A549 (cell line): ENCODE data around the gene DDR1. TPM values are rescaled to one million over a fixed set of nuclear protein-coding genes. Genes with fewer than 3 reads are reported as not detected.

ENCODE experiments used
- ATAC-seq, 2 experiments: fragments of 200-7000 bp in 1 of 2; fragments of >200 bp in 1 of 2; cut with Nextera tagmentation in 1 of 2; cut with Tn5 transposase in 1 of 2; 3 replicates each; pipeline versions ENCODE4 v1.8.0 to v1.9.1; 2018 to 2020; ENCODE audit warnings: mild to moderate bottlenecking in 1 of 2, moderate library complexity in 1 of 2
- CTCF ChIA-PET: fragments of 300-600 bp; sonication (Branson Sonifier 250); formaldehyde crosslinking; extraction: SDS; loops from one replicate; lab custom pipeline; 2021; ENCODE audit warnings: antibody characterized with exemption, inconsistent platforms; lab: Yijun Ruan, JAX
- POLR2A ChIA-PET: fragments of 350-600 bp; formaldehyde crosslinking; extraction: SDS; loops from one replicate; lab custom pipeline; 2021; ENCODE audit warnings: antibody characterized with exemption, inconsistent platforms; lab: Yijun Ruan, JAX
- DNase-seq, 2 experiments: peaks; one replicate each; pipeline versions ENCODE4 v3.0.0 to v3.0.0-alpha.2; 2011 to 2016; ENCODE audit warnings: low read depth in 1 of 2, low spot score in 1 of 2
- FAIRE-seq: peaks from 2 replicates; lab custom pipeline; 2011; peaks lifted over from hg19 to GRCh38; lab: Jason Lieb, UNC
- H3K27ac ChIP-seq, 2 experiments: fragments of >200 bp; sonication (Bioruptor Twin); formaldehyde crosslinking; 3 replicates each; pipeline ENCODE4 v1.5.1; 2016 to 2017
- H3K4me1 ChIP-seq: fragments of >200 bp; sonication (Bioruptor Twin); formaldehyde crosslinking; 3 replicates; pipeline ENCODE4 v1.6.1; 2016
- H3K4me2 ChIP-seq: fragments of >200 bp; sonication (Bioruptor Twin); formaldehyde crosslinking; 3 replicates; pipeline ENCODE4 v1.6.1; 2016
- H3K4me3 ChIP-seq: fragments of >200 bp; sonication (Bioruptor Twin); formaldehyde crosslinking; 3 replicates; pipeline ENCODE4 v1.5.1; 2016
- H3K9me3 ChIP-seq: fragments of >200 bp; sonication (Bioruptor Twin); formaldehyde crosslinking; 3 replicates; pipeline ENCODE4 v1.6.1; 2016
- CEBPB ChIP-seq, 2 experiments: fragments of >200 bp in 1 of 2; sonication (Bioruptor Twin) in 1 of 2; formaldehyde crosslinking in 1 of 2; IDR thresholded peaks; 2 replicates each; pipeline ENCODE4 v1.6.1; 2012 to 2016
- CHD4 ChIP-seq: fragments of 200-600 bp; sonication (generic); IDR thresholded peaks from 2 replicates; pipeline ENCODE4 v1.6.1; 2016; ENCODE audit warnings: antibody characterized with exemption, mild to moderate bottlenecking, borderline replicate concordance
- EP300 ChIP-seq, 2 experiments: fragments of >200 bp; sonication (Bioruptor Twin); formaldehyde crosslinking; IDR thresholded peaks; 2 replicates in 1 of 2; 3 replicates in 1 of 2; pipeline ENCODE4 v1.6.1; 2016 to 2017
- FOSB ChIP-seq: fragments of 250-450 bp; sonication (Bioruptor Pico); IDR thresholded peaks from 2 replicates; pipeline ENCODE4 v1.5.0; 2020; ENCODE audit warnings: mild to moderate bottlenecking, moderate library complexity
- FOSL2 ChIP-seq, 2 experiments: fragments of 450-650 bp in 1 of 2; fragments of >200 bp in 1 of 2; sonication (Bioruptor Twin) in 1 of 2; formaldehyde crosslinking; IDR thresholded peaks; 2 replicates each; pipeline versions ENCODE4 v1.5.0 to v1.6.1; 2016 to 2020; ENCODE audit warnings: mild to moderate bottlenecking in 1 of 2, moderate library complexity in 1 of 2
- FOXS1 ChIP-seq: fragments of 250-450 bp; sonication (Bioruptor Pico); IDR thresholded peaks from 2 replicates; pipeline ENCODE4 v1.5.0; 2020; ENCODE audit warnings: mild to moderate bottlenecking, moderate library complexity
- GATA3 ChIP-seq: IDR thresholded peaks from 2 replicates; pipeline ENCODE4 v1.6.1; 2012; ENCODE audit warnings: borderline replicate concordance
- HDAC2 ChIP-seq: fragments of 200-600 bp; sonication (generic); IDR thresholded peaks from 2 replicates; pipeline ENCODE4 v1.6.1; 2016
- HOXA7 ChIP-seq: fragments of 250-450 bp; sonication (Bioruptor Pico); IDR thresholded peaks from 2 replicates; pipeline ENCODE4 v1.5.0; 2020; ENCODE audit warnings: mild to moderate bottlenecking, moderate library complexity
- JUN ChIP-seq, 2 experiments: fragments of >200 bp; sonication (Bioruptor Twin); formaldehyde crosslinking; IDR thresholded peaks; 2 replicates in 1 of 2; 3 replicates in 1 of 2; pipeline ENCODE4 v1.6.1; 2016 to 2017
- KDM1A ChIP-seq: fragments of 200-600 bp; sonication (generic); IDR thresholded peaks from 2 replicates; pipeline ENCODE4 v1.6.1; 2016; ENCODE audit warnings: low read depth, mild to moderate bottlenecking
- MAFK ChIP-seq: fragments of 450-650 bp; IDR thresholded peaks from 2 replicates; pipeline ENCODE4 v1.6.1; 2014; ENCODE audit not compliant: partially characterized antibody
- MAZ ChIP-seq: fragments of 150-350 bp; IDR thresholded peaks from 2 replicates; pipeline ENCODE4 v1.6.1; 2014; ENCODE audit warnings: antibody characterized with exemption, low read depth, low read length, borderline replicate concordance
- MYC ChIP-seq: IDR thresholded peaks from 2 replicates; pipeline ENCODE4 v1.6.1; 2012; ENCODE audit warnings: mild to moderate bottlenecking, inconsistent platforms, low read length, improper control_type of control experiment, borderline replicate concordance
- PHF8 ChIP-seq: fragments of 200-600 bp; sonication (generic); IDR thresholded peaks from 2 replicates; pipeline ENCODE4 v1.6.1; 2016; ENCODE audit warnings: low read depth, mild to moderate bottlenecking, antibody characterized with exemption, moderate library complexity, borderline replicate concordance
- RAD21 ChIP-seq, 2 experiments: fragments of >200 bp in 1 of 2; sonication (Bioruptor Twin) in 1 of 2; formaldehyde crosslinking in 1 of 2; IDR thresholded peaks in 1 of 2; conservative IDR thresholded peaks in 1 of 2; 2 replicates in 1 of 2; 3 replicates in 1 of 2; pipeline ENCODE4 v1.6.1; 2012 to 2018; ENCODE audit warnings: inconsistent platforms in 1 of 2
- RARB ChIP-seq: fragments of 250-450 bp; sonication (Bioruptor Pico); IDR thresholded peaks from 2 replicates; pipeline ENCODE4 v1.8.0; 2021; ENCODE audit warnings: mild to moderate bottlenecking, moderate library complexity
- RFX5 ChIP-seq: fragments of 450-650 bp; IDR thresholded peaks from 2 replicates; pipeline ENCODE4 v1.7.1; 2014; ENCODE audit warnings: antibody characterized with exemption, mild to moderate bottlenecking, moderate library complexity
- TFCP2L1 ChIP-seq: fragments of 250-450 bp; sonication (Bioruptor Pico); IDR thresholded peaks from 2 replicates; pipeline ENCODE4 v1.5.0; 2021; ENCODE audit warnings: mild to moderate bottlenecking
- ZC3H11A ChIP-seq: fragments of 450-650 bp; IDR thresholded peaks from 2 replicates; pipeline ENCODE4 v1.6.1; 2014; ENCODE audit warnings: antibody characterized with exemption, mild to moderate bottlenecking
- ZNF302 ChIP-seq: fragments of 250-450 bp; sonication (Bioruptor Pico); IDR thresholded peaks from 2 replicates; pipeline ENCODE4 v1.9.0; 2021; ENCODE audit warnings: inconsistent platforms, mild to moderate bottlenecking, moderate library complexity
- ZSCAN20 ChIP-seq: fragments of 250-450 bp; sonication (Bioruptor Pico); IDR thresholded peaks from 2 replicates; pipeline ENCODE4 v1.8.0; 2022; ENCODE audit warnings: mild to moderate bottlenecking, moderate library complexity
- whole genome bisulfite sequencing: methylation state at CpG from one replicate; pipeline ENCODE4 v1.1.6; 2017; ENCODE audit errors: missing lambda C conversion rate; 5-methylcytosine and 5-hydroxymethylcytosine counted together
- polyA plus RNA-seq, 4 experiments: library from polyadenylated mRNA; depleted of rRNA in 3 of 4; stranded (reverse); fragments of >200 nt; fragmentation: RNase III in 1 of 4; extraction: RNeasy Plus Mini Kit Qiagen cat#74134 plus additional on column Dnase treatment in 1 of 4; gene quantifications; 2 replicates in 3 of 4; 3 replicates in 1 of 4; pipeline ENCODE4 v1.2.3, GENCODE V29; 2011 to 2017
- TF ChIP-seq, protein P1 (sequence below): fragments of 200-600 bp; sonication (generic); IDR thresholded peaks from 2 replicates; pipeline ENCODE4 v1.6.1; 2016; ENCODE audit warnings: antibody characterized with exemption, mild to moderate bottlenecking, moderate library complexity
- TF ChIP-seq, protein P2 (sequence below): fragments of 150-350 bp; IDR thresholded peaks from 2 replicates; pipeline ENCODE4 v1.6.1; 2014; ENCODE audit warnings: low read depth, mild to moderate bottlenecking, low read length
- TF ChIP-seq, protein P3 (sequence below): IDR thresholded peaks from 2 replicates; pipeline ENCODE4 v1.6.1; 2012
- TF ChIP-seq, protein P4 (sequence below): fragments of 250-450 bp; sonication (Bioruptor Pico); IDR thresholded peaks from 2 replicates; pipeline ENCODE4 v1.5.0; 2020; ENCODE audit warnings: low read depth, mild to moderate bottlenecking, moderate library complexity
- TF ChIP-seq, protein P5 (sequence below): fragments of 450-650 bp; IDR thresholded peaks from 2 replicates; pipeline ENCODE4 v1.6.1; 2014; ENCODE audit warnings: antibody characterized with exemption

Gene DDR1
- polyA plus RNA-seq, 2 of the 4 experiments (the other 2 are of a cell fraction) = 19.8 to 43.5 TPM

DNA sequence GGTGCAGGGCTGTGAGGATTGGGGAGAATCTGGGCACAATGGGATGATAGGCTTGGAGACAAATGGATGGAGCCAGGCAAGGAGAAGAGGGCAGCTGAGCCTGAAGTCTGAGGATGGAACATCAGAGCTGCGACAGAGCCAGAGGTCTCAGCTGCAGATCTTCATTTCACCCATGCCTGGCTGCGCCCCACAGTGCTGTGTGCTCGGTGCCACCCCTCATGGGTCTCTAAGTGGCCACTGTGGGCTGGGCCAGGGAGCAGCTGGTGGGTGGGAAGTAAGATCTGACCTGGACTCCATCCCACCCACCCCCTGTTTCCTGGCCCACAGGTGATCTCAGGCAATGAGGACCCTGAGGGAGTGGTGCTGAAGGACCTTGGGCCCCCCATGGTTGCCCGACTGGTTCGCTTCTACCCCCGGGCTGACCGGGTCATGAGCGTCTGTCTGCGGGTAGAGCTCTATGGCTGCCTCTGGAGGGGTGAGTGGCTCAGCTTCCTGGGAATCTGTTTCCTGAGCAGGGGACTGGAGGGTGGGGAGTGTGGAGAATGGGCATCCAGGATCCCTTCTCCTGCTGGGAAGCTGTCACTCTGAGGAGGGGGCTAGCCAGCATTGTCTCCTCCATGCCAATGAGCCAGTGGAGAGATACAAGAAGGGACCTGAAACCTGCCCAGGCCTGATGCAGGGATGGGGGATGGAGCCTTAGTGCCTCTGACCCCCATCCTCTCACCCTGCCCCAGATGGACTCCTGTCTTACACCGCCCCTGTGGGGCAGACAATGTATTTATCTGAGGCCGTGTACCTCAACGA is 6.5 kb downstream of the DDR1 start (continued):
- TF ChIP-seq, protein P1, sequence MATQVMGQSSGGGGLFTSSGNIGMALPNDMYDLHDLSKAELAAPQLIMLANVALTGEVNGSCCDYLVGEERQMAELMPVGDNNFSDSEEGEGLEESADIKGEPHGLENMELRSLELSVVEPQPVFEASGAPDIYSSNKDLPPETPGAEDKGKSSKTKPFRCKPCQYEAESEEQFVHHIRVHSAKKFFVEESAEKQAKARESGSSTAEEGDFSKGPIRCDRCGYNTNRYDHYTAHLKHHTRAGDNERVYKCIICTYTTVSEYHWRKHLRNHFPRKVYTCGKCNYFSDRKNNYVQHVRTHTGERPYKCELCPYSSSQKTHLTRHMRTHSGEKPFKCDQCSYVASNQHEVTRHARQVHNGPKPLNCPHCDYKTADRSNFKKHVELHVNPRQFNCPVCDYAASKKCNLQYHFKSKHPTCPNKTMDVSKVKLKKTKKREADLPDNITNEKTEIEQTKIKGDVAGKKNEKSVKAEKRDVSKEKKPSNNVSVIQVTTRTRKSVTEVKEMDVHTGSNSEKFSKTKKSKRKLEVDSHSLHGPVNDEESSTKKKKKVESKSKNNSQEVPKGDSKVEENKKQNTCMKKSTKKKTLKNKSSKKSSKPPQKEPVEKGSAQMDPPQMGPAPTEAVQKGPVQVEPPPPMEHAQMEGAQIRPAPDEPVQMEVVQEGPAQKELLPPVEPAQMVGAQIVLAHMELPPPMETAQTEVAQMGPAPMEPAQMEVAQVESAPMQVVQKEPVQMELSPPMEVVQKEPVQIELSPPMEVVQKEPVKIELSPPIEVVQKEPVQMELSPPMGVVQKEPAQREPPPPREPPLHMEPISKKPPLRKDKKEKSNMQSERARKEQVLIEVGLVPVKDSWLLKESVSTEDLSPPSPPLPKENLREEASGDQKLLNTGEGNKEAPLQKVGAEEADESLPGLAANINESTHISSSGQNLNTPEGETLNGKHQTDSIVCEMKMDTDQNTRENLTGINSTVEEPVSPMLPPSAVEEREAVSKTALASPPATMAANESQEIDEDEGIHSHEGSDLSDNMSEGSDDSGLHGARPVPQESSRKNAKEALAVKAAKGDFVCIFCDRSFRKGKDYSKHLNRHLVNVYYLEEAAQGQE = no peak

DNA sequence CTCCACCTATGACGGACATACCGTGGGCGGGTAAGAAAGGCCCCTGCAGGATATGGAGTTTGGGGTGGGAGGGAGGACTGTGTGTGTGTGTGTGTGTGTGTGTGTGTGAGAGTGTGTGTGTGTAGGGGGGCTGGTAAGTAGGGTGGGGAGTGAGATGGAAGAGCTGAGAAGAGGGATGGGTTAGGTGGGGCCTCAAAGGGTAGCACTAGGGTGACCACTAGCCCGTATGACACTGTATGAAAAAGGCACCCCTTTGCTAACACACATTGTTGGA is 7.1 kb downstream of the DDR1 start:
- no peak for TF ChIP-seq JUN (IDR thresholded peaks at IDR 0.05)
- TF ChIP-seq ZSCAN20 (CRISPR knock-in tag) = no peak
- TF ChIP-seq, protein P2, sequence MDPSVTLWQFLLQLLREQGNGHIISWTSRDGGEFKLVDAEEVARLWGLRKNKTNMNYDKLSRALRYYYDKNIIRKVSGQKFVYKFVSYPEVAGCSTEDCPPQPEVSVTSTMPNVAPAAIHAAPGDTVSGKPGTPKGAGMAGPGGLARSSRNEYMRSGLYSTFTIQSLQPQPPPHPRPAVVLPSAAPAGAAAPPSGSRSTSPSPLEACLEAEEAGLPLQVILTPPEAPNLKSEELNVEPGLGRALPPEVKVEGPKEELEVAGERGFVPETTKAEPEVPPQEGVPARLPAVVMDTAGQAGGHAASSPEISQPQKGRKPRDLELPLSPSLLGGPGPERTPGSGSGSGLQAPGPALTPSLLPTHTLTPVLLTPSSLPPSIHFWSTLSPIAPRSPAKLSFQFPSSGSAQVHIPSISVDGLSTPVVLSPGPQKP = no peak
- no peak for TF ChIP-seq TFCP2L1 (CRISPR knock-in tag)
- TF ChIP-seq HOXA7 (CRISPR knock-in tag) = no peak
- TF ChIP-seq MAZ = no peak
- TF ChIP-seq FOSB = no peak
- TF ChIP-seq RARB = no peak
- TF ChIP-seq MYC = no peak
- TF ChIP-seq CEBPB (IDR thresholded peaks at IDR 0.05) = no peak
- WGBS = 85% methylated on average over 4 of the region's 4 CpGs
- ChIA-PET CTCF (interaction anchor here (0.6 to 1.2 kb wide), 5 partner anchors 13 to 196 kb away, joined by 3 to 4 read pairs (median 3); no protein-coding TSS in a partner anchor), POLR2A (no interaction called here)
- Histone ChIP-seq H3K27ac (no peak overlapping the region), H3K4me2 (no peak overlapping the region), H3K4me3 (no peak overlapping the region), H3K9me3 (no peaks in the 10 kb centered on the region), H3K4me1 (peaks cover 23% of the 10 kb centered on the region)
- DNase-seq (no peak), FAIRE-seq (no peak), ATAC-seq (no peak)

DNA sequence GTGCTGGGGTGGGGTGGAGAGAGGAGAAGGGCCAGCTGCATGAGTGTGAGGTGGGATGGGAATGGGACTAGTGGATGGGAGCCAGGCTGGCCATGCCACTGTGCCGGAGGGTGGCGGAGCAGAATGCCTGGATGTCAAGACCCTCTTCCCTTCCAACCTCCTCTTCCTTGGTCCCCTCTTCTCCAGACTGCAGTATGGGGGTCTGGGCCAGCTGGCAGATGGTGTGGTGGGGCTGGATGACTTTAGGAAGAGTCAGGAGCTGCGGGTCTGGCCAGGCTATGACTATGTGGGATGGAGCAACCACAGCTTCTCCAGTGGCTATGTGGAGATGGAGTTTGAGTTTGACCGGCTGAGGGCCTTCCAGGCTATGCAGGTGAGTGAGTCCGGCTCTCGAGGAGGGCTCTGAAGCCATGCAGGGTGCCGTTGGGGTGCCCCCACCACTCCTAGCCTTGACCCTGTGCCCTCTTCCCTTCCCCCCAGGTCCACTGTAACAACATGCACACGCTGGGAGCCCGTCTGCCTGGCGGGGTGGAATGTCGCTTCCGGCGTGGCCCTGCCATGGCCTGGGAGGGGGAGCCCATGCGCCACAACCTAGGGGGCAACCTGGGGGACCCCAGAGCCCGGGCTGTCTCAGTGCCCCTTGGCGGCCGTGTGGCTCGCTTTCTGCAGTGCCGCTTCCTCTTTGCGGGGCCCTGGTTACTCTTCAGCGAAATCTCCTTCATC is 7.7 kb downstream of the DDR1 start:
- WGBS = 89% methylated on average over 11 of the region's 21 CpGs
- Histone ChIP-seq H3K9me3 (no peaks in the 10 kb centered on the region), H3K27ac (no peak overlapping the region), H3K4me1 (peaks cover 17% of the 10 kb centered on the region), H3K4me2 (no peak overlapping the region)
- DNase-seq = no peak
- ATAC-seq = no peak
- POLR2A ChIA-PET = no interaction called here
- TF ChIP-seq ZNF302 = no peak
- TF ChIP-seq CHD4 = no peak
- no peak for TF ChIP-seq GATA3
- no peak for TF ChIP-seq HDAC2
- TF ChIP-seq KDM1A = no peak
- TF ChIP-seq RFX5 = no peak
- no peak for TF ChIP-seq ZC3H11A
- TF ChIP-seq EP300 (IDR thresholded peaks at IDR 0.05) = no peak
- TF ChIP-seq, protein P3, sequence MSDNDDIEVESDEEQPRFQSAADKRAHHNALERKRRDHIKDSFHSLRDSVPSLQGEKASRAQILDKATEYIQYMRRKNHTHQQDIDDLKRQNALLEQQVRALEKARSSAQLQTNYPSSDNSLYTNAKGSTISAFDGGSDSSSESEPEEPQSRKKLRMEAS = no peak
- TF ChIP-seq, protein P4, sequence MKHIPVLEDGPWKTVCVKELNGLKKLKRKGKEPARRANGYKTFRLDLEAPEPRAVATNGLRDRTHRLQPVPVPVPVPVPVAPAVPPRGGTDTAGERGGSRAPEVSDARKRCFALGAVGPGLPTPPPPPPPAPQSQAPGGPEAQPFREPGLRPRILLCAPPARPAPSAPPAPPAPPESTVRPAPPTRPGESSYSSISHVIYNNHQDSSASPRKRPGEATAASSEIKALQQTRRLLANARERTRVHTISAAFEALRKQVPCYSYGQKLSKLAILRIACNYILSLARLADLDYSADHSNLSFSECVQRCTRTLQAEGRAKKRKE (CRISPR knock-in tag) = no peak
- TF ChIP-seq RAD21 (conservative IDR thresholded peaks at IDR 0.05 in 1 of 2, IDR thresholded peaks at IDR 0.05 in 1 of 2) = no peak
- TF ChIP-seq, protein P5, sequence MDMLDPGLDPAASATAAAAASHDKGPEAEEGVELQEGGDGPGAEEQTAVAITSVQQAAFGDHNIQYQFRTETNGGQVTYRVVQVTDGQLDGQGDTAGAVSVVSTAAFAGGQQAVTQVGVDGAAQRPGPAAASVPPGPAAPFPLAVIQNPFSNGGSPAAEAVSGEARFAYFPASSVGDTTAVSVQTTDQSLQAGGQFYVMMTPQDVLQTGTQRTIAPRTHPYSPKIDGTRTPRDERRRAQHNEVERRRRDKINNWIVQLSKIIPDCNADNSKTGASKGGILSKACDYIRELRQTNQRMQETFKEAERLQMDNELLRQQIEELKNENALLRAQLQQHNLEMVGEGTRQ = no peak
- TF ChIP-seq MAFK = no peak
- no peak for TF ChIP-seq PHF8
- TF ChIP-seq FOXS1 (CRISPR knock-in tag) = no peak
- no peak for TF ChIP-seq FOSL2 (IDR thresholded peaks at IDR 0.05)
- TF ChIP-seq FOSL2 (CRISPR knock-in tag; IDR thresholded peaks at IDR 0.05) = no peak
- TF ChIP-seq, all 56 proteins: peak for 0
- CTCF ChIA-PET = interaction anchor here (0.6 to 1.2 kb wide), 5 partner anchors 12 to 213 kb away, joined by 3 to 4 read pairs (median 3); no protein-coding TSS in a partner anchor
- H3K4me3 ChIP-seq = no peak overlapping the region
- FAIRE-seq = no peak
